Gastroesophageal sphincter (tissue), 4 donors: ENCODE data around the gene TRPM5. TPM values are rescaled to one million over a fixed set of nuclear protein-coding genes. Genes with fewer than 3 reads are reported as not detected.
A peak's percentile ranks its signal among the peaks of the same experiment; 100 is the strongest.

Source experiments
- ATAC-seq: fragments of 150-250 bp; one replicate; pipeline ENCODE4 v1.9.1; 2016; ENCODE audit warnings: mild to moderate bottlenecking, moderate library complexity
- H3K27ac ChIP-seq, 4 donors: fragments of 200-600 bp; sonication (generic) in 3 of 4; 1 replicate in 3 of 4; 2 replicates in 1 of 4; pipeline ENCODE4 v1.5.1; 2016 to 2019
- H3K27me3 ChIP-seq: fragments of 200-600 bp; sonication (generic); one replicate; pipeline ENCODE4 v1.5.1; 2019
- H3K36me3 ChIP-seq, 2 donors: fragments of 200-600 bp; sonication (generic); one replicate each; pipeline ENCODE4 v1.5.1; 2019; ENCODE audit warnings: control low read depth in 1 of 2
- H3K4me1 ChIP-seq, 3 donors: fragments of 200-600 bp; sonication (generic); 1 replicate in 2 of 3; 2 replicates in 1 of 3; pipeline ENCODE4 v1.5.1; 2016 to 2019; ENCODE audit warnings: control low read depth in 2 of 3
- H3K4me3 ChIP-seq, 2 donors: fragments of 200-600 bp; sonication (generic); one replicate each; pipeline ENCODE4 v1.5.1; 2019; ENCODE audit warnings: mild to moderate bottlenecking in 1 of 2, moderate library complexity in 1 of 2
- H3K9me3 ChIP-seq, 3 donors: fragments of 200-600 bp; sonication (generic); one replicate each; pipeline ENCODE4 v1.5.1; 2017 to 2019; ENCODE audit warnings: control low read depth in 2 of 3
- CTCF ChIP-seq, 4 experiments: fragments of 200-600 bp in 2 of 4; fragments of 450-650 bp in 2 of 4; sonication (generic) in 1 of 4; IDR thresholded peaks; one replicate each; pipeline ENCODE4 v1.5.1; 2017 to 2019; ENCODE audit warnings: antibody characterized with exemption in 4 of 4, mild to moderate bottlenecking in 2 of 4, moderate library complexity in 2 of 4
- EP300 ChIP-seq: sonication (generic); formaldehyde crosslinking; IDR thresholded peaks from one replicate; pipeline ENCODE4 v1.6.1; 2017; ENCODE audit warnings: antibody characterized with exemption, mild to moderate bottlenecking
- POLR2A ChIP-seq, 2 donors: fragments of 450-650 bp; IDR thresholded peaks; one replicate each; pipeline ENCODE4 v1.6.1; 2017; ENCODE audit warnings: antibody characterized with exemption in 2 of 2, mild to moderate bottlenecking in 2 of 2, moderate library complexity in 1 of 2
- POLR2AphosphoS5 ChIP-seq: sonication (generic); formaldehyde crosslinking; IDR thresholded peaks from one replicate; pipeline ENCODE4 v1.6.1; 2017; ENCODE audit warnings: antibody characterized with exemption
- WGBS, 2 donors: methylation state at CpG; one replicate each; pipeline ENCODE4 v1.1.5; 2018; ENCODE audit warnings: low coverage in 1 of 2; 5-methylcytosine and 5-hydroxymethylcytosine counted together
- total RNA-seq, 4 donors: library from RNA; depleted of rRNA; stranded (reverse); fragments of >200 nt; gene quantifications; one replicate each; pipeline ENCODE4 v1.1.0, GENCODE V29; 2016

TRPM5 gene
- total RNA-seq, 4 donors from 2014 or later = not detected

- peaks cover 0 to 10% (median 0%) of the 10 kb centered on the region in 3 donors for H3K9me3 ChIP-seq
- H3K36me3 ChIP-seq = no peaks in the 10 kb centered on the region
- H3K4me3 ChIP-seq = peak within 1 kb of the TSS in 1 of 2 donors; percentile 42
- peaks cover 96% of the 10 kb centered on the region for H3K27me3 ChIP-seq
- no peak for TF ChIP-seq EP300
- peak; percentile 20 for TF ChIP-seq POLR2A (IDR thresholded peaks at IDR 0.05)
- no peak within 1 kb of the TSS for H3K27ac ChIP-seq
- 27% methylated on average over 7 of the region's 116 CpGs; no CpG with 5 or more reads in 1 of the 2 donors for WGBS, 2 donors
- H3K4me1 ChIP-seq = peaks cover 0 to 34% (median 0%) of the 10 kb centered on the region in 3 donors
- peak; percentile 50 for ATAC-seq
Measured at GRCh38 chr11:2444821-2445745, 769 bp upstream of the TRPM5 start, which contains the start of gene KCNQ1. Gene KCNQ1 (plus strand): TSS chr11:2445008. CDS start chr11:2445099, 91 bp downstream.

DNA sequence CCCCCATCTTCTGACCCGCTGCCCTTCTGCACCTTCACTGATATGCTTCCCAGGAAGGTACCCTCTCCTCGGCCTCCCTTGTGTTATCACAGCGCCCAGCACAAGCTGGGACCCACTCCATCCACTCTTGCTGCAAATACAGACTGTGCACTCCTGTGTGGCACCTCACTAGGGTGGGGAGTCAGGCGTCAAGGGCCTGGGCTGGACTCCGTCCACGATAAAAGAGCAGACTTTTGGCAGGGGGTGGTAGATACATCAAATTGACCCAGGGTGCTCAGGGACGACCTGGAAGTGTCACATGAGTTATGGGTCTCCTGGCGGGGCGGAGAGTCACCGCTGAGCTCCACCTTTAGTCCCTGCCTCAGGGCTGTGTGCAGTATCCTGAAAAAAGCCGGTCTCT lies 908 bp downstream of the TRPM5 start:
- no peak overlapping the region for H3K27ac ChIP-seq
- H3K27me3 ChIP-seq = peaks cover 87% of the 10 kb centered on the region
- no peak overlapping the region for H3K4me3 ChIP-seq
- no peak for ATAC-seq
- WGBS, 2 donors = 75% methylated on average over 2 of the region's 11 CpGs; no CpG with 5 or more reads in 1 of the 2 donors
- TF ChIP-seq CTCF (IDR thresholded peaks at IDR 0.05) (no peak), POLR2A (IDR thresholded peaks at IDR 0.05) (no peak), EP300 (no peak), POLR2AphosphoS5 (no peak)
- H3K4me1 ChIP-seq = peaks cover 0 to 34% (median 0%) of the 10 kb centered on the region in 3 donors
- H3K36me3 ChIP-seq = no peaks in the 10 kb centered on the region
- peaks cover 0 to 10% (median 0%) of the 10 kb centered on the region in 3 donors for H3K9me3 ChIP-seq

GRCh38 chr11:2442589-2442988 lies 1.7 kb downstream of the TRPM5 start:
- Histone ChIP-seq H3K4me1 (peaks cover 0 to 29% (median 0%) of the 10 kb centered on the region in 3 donors), H3K4me3 (no peak overlapping the region), H3K9me3 (peaks cover 0 to 10% (median 0%) of the 10 kb centered on the region in 3 donors), H3K27me3 (peaks cover 81% of the 10 kb centered on the region), H3K27ac (no peak overlapping the region), H3K36me3 (no peaks in the 10 kb centered on the region)
- ATAC-seq = no peak
- TF ChIP-seq EP300 (no peak), POLR2A (IDR thresholded peaks at IDR 0.05) (no peak), POLR2AphosphoS5 (no peak), CTCF (IDR thresholded peaks at IDR 0.05) (no peak)
- WGBS, 2 donors = 95 to 96% methylated on average over 2 of the region's 2 CpGs

- Histone ChIP-seq H3K4me1 (peaks cover 0 to 21% (median 0%) of the 10 kb centered on the region in 3 donors), H3K27me3 (peaks cover 81% of the 10 kb centered on the region), H3K9me3 (peaks cover 0 to 10% (median 0%) of the 10 kb centered on the region in 3 donors), H3K27ac (no peak overlapping the region), H3K4me3 (no peak overlapping the region), H3K36me3 (no peaks in the 10 kb centered on the region)
- no peak for ATAC-seq
- TF ChIP-seq POLR2A (IDR thresholded peaks at IDR 0.05) = no peak
- no peak for TF ChIP-seq CTCF (IDR thresholded peaks at IDR 0.05)
- TF ChIP-seq POLR2AphosphoS5 = no peak
- TF ChIP-seq EP300 = no peak
- 83% methylated on average over 1 of the region's 4 CpGs; no CpG with 5 or more reads in 1 of the 2 donors for WGBS, 2 donors
Measured at GRCh38 chr11:2441171-2441570, 3.1 kb downstream of the TRPM5 start.

DNA sequence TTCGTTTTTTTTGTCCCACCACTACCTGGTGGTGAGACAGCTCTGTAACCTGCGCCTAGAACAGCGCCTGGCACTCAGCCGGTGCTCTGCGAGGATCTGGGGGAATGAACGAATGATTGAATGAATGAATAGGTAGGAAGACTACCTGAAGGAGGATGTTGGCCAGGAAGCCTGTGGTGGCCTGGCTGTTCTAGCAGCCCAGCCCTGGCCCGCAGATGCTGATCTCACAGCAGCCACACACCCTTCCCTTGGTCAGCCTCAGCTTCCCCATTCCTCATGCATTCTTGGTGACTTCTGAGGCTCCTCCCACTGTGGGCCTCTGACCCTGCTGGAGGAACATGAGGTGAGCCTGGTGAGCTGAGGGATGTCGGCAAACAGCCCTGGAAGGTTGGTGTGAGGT lies 3.7 kb downstream of the TRPM5 start:
- TF ChIP-seq POLR2A (IDR thresholded peaks at IDR 0.05) (no peak), CTCF (IDR thresholded peaks at IDR 0.05) (no peak), EP300 (no peak), POLR2AphosphoS5 (no peak)
- no peaks in the 10 kb centered on the region for H3K36me3 ChIP-seq
- H3K27ac ChIP-seq = no peak overlapping the region
- ATAC-seq = no peak
- H3K27me3 ChIP-seq = peaks cover 81% of the 10 kb centered on the region
- H3K9me3 ChIP-seq = peaks cover 0 to 10% (median 0%) of the 10 kb centered on the region in 3 donors
- WGBS, 2 donors = 74 to 100% methylated on average over 2 to 6 of the region's 8 CpGs
- no peak overlapping the region for H3K4me3 ChIP-seq
- peaks cover 0 to 17% (median 0%) of the 10 kb centered on the region in 3 donors for H3K4me1 ChIP-seq
